SK-N-SH treated with all-trans-retinoic acid at 6 μM for 48 hours (cell line): ENCODE measurements around the gene MRPL1.

ENCODE experiments used
- ARNTL ChIP-seq: fragments of 450-650 bp; formaldehyde crosslinking; IDR thresholded peaks from 2 replicates; pipeline ENCODE4 v1.5.0; 2020; ENCODE audit warnings: low read depth, mild to moderate bottlenecking, moderate library complexity, borderline replicate concordance
- PATZ1 ChIP-seq: fragments of 250-450 bp; sonication (Bioruptor Pico); IDR thresholded peaks from 2 replicates; pipeline ENCODE4 v1.8.0; 2020; ENCODE audit warnings: mild to moderate bottlenecking, moderate library complexity, borderline replicate concordance
- RARB ChIP-seq: fragments of 250-450 bp; sonication (Bioruptor Pico); IDR thresholded peaks from 2 replicates; pipeline ENCODE4 v1.8.0; 2021; ENCODE audit warnings: mild to moderate bottlenecking, moderate library complexity
- TSHZ2 ChIP-seq: fragments of 250-450 bp; sonication (Bioruptor Pico); IDR thresholded peaks from 2 replicates; pipeline ENCODE4 v1.5.0; 2020; ENCODE audit warnings: mild to moderate bottlenecking, moderate library complexity

- TF ChIP-seq RARB = no peak
- no peak for TF ChIP-seq PATZ1 (CRISPR knock-in tag)
- TF ChIP-seq ARNTL = no peak
- TF ChIP-seq TSHZ2 = no peak
Observed at GRCh38 chr4:77849278-77849965, 13.2 kb upstream of the MRPL1 start.
